HUES6 (cell line): ENCODE measurements around the gene VSIG1.
A peak's percentile ranks its signal among the peaks of the same experiment; 100 is the strongest.

Experiments used
- H3K27ac ChIP-seq: 2 replicates; pipeline ENCODE4 v1.7.0; 2013; ENCODE audit warnings: low read depth, mild to moderate bottlenecking, low read length, inconsistent platforms
- H3K27me3 ChIP-seq: 2 replicates; pipeline ENCODE4 v1.6.1; 2013; ENCODE audit warnings: low read length; ENCODE audit not compliant: control insufficient read depth, insufficient read depth
- H3K36me3 ChIP-seq: 2 replicates; pipeline ENCODE4 v1.6.1; 2013; ENCODE audit warnings: low read length; ENCODE audit not compliant: control insufficient read depth, insufficient read depth
- H3K4me1 ChIP-seq: 2 replicates; pipeline ENCODE4 v1.6.1; 2013; ENCODE audit warnings: low read length; ENCODE audit not compliant: control insufficient read depth, insufficient read depth
- H3K4me3 ChIP-seq: 2 replicates; pipeline ENCODE4 v1.5.1; 2013; ENCODE audit warnings: low read depth, low read length
- H3K9ac ChIP-seq: one replicate; pipeline ENCODE4 v1.6.1; 2013; ENCODE audit warnings: mild to moderate bottlenecking, low read length
- H3K9me3 ChIP-seq: 2 replicates; pipeline ENCODE4 v1.6.1; 2013; ENCODE audit warnings: low read depth, low read length; ENCODE audit not compliant: control insufficient read depth, insufficient read depth

The VSIG1 gene

DNA sequence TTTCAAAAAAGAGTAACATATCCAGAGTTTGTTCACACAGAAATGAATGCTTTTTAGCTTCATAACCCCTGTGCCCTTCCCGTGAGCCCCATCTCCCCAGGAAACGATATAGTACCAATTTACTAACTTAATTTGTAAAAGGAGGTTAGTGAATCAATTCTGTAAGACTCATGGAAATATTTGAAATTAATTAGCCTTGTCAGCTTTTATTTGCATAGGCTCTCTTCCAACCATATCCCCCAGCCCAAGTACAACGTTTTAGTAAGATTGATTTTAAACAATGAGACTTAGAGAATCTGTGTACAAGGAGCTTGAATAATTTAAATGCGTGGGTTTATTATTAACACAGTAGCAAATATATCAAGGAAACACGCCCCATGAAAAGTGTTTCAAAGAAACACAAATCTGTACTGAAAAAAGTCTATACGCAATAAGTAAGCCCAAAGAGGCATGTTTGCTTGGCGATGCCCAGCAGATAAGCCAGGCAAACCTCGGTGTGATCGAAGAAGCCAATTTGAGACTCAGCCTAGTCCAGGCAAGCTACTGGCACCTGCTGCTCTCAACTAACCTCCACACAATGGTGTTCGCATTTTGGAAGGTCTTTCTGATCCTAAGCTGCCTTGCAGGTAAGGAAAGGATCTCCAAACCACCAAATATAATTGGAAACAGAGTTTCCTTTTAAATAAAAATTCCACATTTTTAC lies at the start of gene VSIG1:
Gene VSIG1, plus strand, starts transcription at position 512 of the 703 bp plus-strand sequence. Its CDS starts 66 bp downstream, at position 578.
- H3K27ac ChIP-seq = no peak within 1 kb of the TSS
- no peak within 1 kb of the TSS for H3K9ac ChIP-seq
- no peaks in the 10 kb centered on the region for H3K36me3 ChIP-seq
- H3K27me3 ChIP-seq = peaks cover 6% of the 10 kb centered on the region; the same call in 1 of the 2 replicates
- H3K4me3 ChIP-seq = no peak within 1 kb of the TSS
- H3K9me3 ChIP-seq = no peaks in the 10 kb centered on the region
- no peaks in the 10 kb centered on the region for H3K4me1 ChIP-seq

DNA sequence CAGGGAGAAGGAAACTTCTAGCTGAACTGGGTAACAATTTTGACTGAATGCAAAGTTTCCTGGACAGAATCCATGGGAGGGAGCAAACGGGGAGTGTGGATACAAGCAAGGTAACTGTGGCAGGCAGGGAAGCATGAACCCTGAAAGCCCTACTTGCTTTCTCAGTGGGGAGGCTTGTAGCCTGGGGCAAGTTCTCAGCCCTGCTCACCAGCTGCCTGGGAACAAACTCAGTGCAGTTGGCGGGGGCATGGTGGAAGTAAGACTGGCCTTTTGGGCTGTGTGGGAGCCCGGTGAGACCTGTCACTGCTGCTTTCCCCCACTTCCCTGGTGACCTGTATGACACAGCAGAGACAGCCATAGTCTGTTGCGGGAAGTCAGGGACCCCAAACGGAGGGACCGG lies 48.7 kb upstream of the VSIG1 start:
- Histone ChIP-seq H3K27ac (peak overlapping the region; percentile 62; the same call in 1 of the 2 replicates), H3K27me3 (no peaks in the 10 kb centered on the region; the same call in 1 of the 2 replicates), H3K9ac (peak overlapping the region; percentile 75), H3K4me1 (peaks cover 10% of the 10 kb centered on the region; the same call in 1 of the 2 replicates), H3K4me3 (peak overlapping the region; percentile 7; the same call in 1 of the 2 replicates), H3K9me3 (peaks cover 31% of the 10 kb centered on the region), H3K36me3 (peaks cover 22% of the 10 kb centered on the region)

DNA sequence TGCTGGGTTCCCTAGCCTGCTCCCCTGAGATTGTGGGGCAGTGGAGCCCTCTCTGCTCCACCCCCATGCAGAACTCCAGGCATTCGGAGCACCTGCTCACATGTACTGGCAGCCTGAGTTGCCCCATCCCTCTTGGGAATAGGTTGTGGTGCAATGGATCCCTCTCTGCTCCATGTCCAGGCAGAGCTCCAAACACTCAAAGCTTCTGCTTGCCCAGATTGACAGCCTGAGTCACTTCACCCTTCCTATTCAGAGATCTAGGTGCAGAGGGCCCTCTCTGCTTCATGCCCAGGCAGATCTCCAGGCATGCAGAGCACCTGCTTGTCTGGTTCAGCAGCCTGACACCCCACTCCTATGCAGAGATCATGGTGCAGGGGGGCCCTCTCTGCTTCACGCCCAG lies 44.1 kb upstream of the VSIG1 start:
- peaks cover 9% of the 10 kb centered on the region; the same call in 1 of the 2 replicates for H3K4me1 ChIP-seq
- no peak overlapping the region for H3K27ac ChIP-seq
- H3K9me3 ChIP-seq = peaks cover 50% of the 10 kb centered on the region
- no peaks in the 10 kb centered on the region for H3K36me3 ChIP-seq
- peaks cover 3% of the 10 kb centered on the region; the same call in 1 of the 2 replicates for H3K27me3 ChIP-seq
- no peak overlapping the region for H3K4me3 ChIP-seq
- H3K9ac ChIP-seq = no peak overlapping the region

DNA sequence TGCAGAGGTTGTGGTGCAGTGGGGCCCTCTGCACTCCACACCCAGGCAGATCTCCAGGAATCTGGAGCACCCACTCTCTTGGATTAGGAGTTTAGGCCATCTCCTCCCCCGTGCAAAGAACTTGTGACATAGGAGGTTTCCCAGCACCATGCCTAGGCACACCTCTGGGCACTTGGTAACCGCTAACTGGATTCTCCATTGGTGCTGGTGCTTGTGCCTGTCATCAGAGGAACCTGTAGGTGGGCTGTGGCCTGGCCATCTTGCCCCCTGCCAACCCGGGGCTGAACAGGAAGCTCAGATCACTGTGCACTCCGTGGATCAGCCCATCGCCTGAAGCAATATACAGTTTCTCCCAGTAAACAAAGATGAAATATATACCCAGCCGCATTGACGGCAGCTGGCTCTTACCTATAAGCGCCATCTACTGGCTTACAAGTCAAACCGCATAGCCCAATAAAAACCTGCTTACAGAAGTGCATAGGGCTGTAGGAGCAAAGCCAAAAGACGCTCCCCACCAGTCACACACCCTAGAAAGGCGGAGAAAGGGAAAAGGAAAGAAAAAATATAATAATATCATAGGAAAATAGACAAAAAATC lies 43.5 kb upstream of the VSIG1 start:
- Histone ChIP-seq H3K4me3 (no peak overlapping the region), H3K36me3 (no peaks in the 10 kb centered on the region), H3K27me3 (peaks cover 3% of the 10 kb centered on the region; the same call in 1 of the 2 replicates), H3K9ac (no peak overlapping the region), H3K27ac (no peak overlapping the region), H3K9me3 (peaks cover 44% of the 10 kb centered on the region), H3K4me1 (peaks cover 4% of the 10 kb centered on the region; the same call in 1 of the 2 replicates)

DNA sequence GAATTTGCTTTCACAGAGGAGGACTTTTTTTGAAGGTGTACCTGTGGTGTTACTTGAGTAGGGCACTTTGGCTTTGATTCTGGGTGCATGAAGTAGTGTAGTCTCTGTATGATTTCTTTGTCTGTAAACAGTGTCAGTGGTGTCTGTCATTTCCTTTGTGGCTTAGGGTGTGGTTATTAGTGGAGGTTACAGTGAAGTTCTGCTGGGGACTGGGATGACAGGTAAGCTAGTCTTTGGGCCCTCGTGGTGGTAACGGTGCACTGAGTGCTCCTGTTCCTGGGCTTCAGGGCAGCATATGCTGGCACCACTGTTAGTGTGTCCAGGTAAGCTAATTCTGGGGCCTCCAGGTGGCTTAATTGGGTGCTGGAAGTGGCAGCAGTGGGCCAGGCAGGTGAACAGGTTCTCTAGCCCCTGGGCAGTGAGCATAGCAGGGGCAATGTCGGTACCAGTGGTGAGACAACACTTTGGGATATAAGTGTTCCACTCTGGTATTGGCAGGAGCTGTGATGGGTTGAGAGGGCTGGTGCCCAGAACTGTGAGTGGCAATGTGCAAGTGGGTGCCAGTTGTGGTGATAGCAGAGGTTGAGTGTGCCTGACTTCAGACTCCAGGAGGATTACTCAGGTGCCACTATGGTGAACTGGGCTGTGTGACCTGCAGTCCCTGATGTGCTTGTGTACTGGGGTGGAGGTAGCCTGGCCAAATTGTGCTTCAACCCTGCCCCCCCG lies 26.0 kb upstream of the VSIG1 start:
- Histone ChIP-seq H3K36me3 (no peaks in the 10 kb centered on the region), H3K27ac (no peak overlapping the region), H3K9me3 (no peaks in the 10 kb centered on the region), H3K4me1 (no peaks in the 10 kb centered on the region), H3K9ac (no peak overlapping the region), H3K27me3 (no peaks in the 10 kb centered on the region; the same call in 1 of the 2 replicates), H3K4me3 (no peak overlapping the region)

DNA sequence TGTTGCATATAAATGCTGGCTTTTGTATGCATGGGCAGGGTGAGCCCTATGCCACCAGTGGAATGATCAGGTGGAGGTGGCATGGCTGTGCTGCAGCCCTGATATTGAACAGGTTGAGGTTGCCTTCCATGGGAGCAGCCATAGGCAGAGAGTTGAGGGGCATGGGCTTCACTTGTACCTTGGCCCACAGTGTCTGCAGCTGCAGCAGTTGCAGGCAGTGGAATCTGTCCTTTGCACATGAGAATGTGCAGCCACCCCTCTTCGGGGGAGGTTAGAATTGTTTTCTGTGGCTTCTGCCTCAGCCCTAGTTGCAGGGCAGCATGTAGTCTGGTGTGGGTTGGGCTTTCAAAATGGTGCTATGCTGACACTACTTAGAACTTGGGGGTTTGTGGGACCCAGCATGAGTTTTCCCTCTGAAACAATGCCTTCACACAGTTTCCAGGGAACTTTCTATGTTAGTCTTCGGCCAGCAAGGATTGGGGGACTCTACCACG lies 25.4 kb upstream of the VSIG1 start:
- Histone ChIP-seq H3K27me3 (no peaks in the 10 kb centered on the region; the same call in 1 of the 2 replicates), H3K9me3 (no peaks in the 10 kb centered on the region), H3K4me3 (no peak overlapping the region)

DNA sequence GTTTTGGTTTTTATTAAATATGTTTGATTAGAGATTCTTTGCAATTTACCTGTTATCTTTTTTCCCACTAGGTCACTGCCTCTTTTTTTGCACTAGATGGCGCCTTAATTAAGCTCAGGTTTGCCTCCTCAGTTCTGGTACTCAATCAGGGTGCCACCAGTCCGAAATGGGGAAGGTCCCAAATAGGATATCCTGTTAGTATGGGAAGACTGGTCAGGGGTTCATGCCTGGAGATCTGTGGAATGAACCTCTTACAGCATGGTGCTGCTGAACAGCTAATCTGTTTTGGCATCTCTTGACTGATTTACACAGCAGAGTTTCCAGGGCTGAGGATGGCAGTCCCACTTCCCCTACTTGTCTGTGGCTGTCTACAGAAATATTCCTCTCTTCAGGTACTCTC lies 24.2 kb upstream of the VSIG1 start:
- Histone ChIP-seq H3K4me3 (no peak overlapping the region), H3K36me3 (no peaks in the 10 kb centered on the region), H3K4me1 (no peaks in the 10 kb centered on the region), H3K27me3 (no peaks in the 10 kb centered on the region; the same call in 1 of the 2 replicates), H3K27ac (no peak overlapping the region), H3K9me3 (no peaks in the 10 kb centered on the region), H3K9ac (no peak overlapping the region)

More for the DNA sequence above, 25.4 kb upstream of the VSIG1 start:
- no peaks in the 10 kb centered on the region for H3K4me1 ChIP-seq
- no peak overlapping the region for H3K9ac ChIP-seq
- H3K36me3 ChIP-seq = no peaks in the 10 kb centered on the region
- no peak overlapping the region for H3K27ac ChIP-seq

DNA sequence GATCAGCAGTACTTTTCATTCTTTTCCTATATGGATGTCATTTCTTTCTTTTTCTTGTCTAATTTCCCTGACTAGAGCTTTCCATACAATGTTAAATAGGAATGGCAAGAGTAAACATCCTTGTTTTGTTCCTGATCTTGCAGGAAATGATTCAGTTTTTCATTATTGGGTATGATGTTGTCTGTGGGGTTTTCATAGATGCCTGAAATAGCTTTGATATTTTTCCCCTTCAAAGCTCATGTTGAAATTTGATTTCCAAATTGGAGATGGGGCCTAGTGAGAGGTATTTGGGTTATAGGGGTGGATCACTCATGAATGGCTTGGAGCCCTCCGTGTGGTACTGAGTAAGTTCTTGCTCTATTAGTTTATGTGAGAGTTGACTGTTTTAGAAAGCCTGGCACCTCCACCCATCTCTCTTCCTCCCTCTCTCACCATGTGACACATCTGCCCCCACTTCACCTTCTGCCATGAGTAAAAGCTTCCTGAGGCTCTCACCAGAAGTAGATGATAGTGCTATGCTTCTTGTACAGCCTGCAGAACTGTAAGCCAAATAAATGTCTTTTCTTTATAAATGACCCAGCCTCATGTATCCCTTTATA lies 22.3 kb upstream of the VSIG1 start:
- H3K27ac ChIP-seq = no peak overlapping the region
- H3K4me1 ChIP-seq = peaks cover 8% of the 10 kb centered on the region
- no peak overlapping the region for H3K9ac ChIP-seq
- no peaks in the 10 kb centered on the region; the same call in 1 of the 2 replicates for H3K27me3 ChIP-seq
- H3K4me3 ChIP-seq = no peak overlapping the region
- H3K9me3 ChIP-seq = no peaks in the 10 kb centered on the region
- no peaks in the 10 kb centered on the region for H3K36me3 ChIP-seq

DNA sequence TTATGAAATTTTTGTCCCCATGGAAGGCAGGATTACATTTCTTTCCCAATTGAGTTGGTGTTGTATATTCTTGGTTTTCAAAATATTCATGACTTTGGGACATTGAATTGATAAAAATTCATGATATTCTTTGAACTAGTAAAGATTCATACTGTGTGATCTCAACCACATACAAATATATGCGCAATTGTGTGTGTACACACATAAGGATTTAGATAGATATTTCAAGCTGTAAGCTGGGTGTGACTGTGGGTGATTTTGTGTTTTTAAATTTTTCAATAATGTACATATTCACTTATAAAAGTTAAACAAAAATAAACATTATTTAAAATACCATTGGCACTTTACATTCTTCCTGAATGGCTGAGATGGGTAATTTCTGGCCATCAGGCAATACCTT lies 19.5 kb upstream of the VSIG1 start:
- Histone ChIP-seq H3K9ac (no peak overlapping the region), H3K36me3 (no peaks in the 10 kb centered on the region), H3K9me3 (no peaks in the 10 kb centered on the region), H3K27ac (no peak overlapping the region), H3K27me3 (peaks cover 4% of the 10 kb centered on the region; the same call in 1 of the 2 replicates), H3K4me1 (peaks cover 8% of the 10 kb centered on the region), H3K4me3 (no peak overlapping the region)

DNA sequence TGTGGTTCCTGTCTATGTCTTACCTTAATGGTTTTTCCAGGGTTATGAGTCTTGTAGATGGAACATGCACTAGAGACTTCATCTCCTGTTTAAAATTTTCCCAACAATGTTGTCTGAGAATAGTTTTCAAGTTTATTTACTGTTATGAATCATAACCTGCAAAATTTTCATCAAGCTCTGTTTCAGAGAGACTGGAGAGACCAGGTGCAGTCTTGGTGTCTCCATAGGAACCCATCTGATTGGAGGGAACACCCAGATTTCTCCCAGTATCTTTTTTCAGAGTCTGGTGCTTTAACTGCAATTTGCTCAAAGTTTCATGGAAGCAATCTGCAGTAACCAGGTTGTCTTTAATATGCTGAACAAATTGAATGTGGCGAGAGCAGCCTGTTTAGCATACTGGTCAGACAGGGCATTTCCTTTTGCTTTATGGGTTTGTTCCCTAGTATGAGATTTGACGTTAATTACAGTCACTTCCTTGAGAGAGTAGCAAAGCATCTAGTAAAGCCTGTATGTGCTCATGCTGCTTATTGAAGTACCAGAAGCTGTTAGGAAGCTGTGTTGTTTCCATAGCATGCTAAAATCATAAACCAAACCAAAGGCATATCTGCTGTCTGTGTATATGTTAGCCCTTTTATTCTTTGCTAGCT lies 18.8 kb upstream of the VSIG1 start:
- Histone ChIP-seq H3K27ac (no peak overlapping the region), H3K4me3 (no peak overlapping the region), H3K4me1 (peaks cover 8% of the 10 kb centered on the region), H3K27me3 (peaks cover 4% of the 10 kb centered on the region; the same call in 1 of the 2 replicates), H3K36me3 (no peaks in the 10 kb centered on the region), H3K9me3 (no peaks in the 10 kb centered on the region), H3K9ac (no peak overlapping the region)
